H1 (cell line): ENCODE measurements around the gene SOHLH2.

Source experiments
- CHD2 ChIP-seq: IDR thresholded peaks from 2 replicates; pipeline ENCODE4 v1.6.1; 2012; ENCODE audit warnings: low read length, improper control_type of control experiment
- EP300 ChIP-seq, 2 experiments: IDR thresholded peaks; 1 replicate in 1 of 2; 2 replicates in 1 of 2; pipeline ENCODE4 v1.6.1; 2011 to 2012; ENCODE audit warnings: low read depth in 2 of 2, low read length in 2 of 2, mild to moderate bottlenecking in 2 of 2, borderline replicate concordance in 1 of 2, inconsistent platforms in 1 of 2, moderate library complexity in 1 of 2
- GABPA ChIP-seq: IDR thresholded peaks from 2 replicates; pipeline ENCODE4 v1.6.1; 2011; ENCODE audit warnings: mild to moderate bottlenecking, low read length, moderate library complexity, borderline replicate concordance; ENCODE audit not compliant: insufficient read depth
- GTF2F1 ChIP-seq: IDR thresholded peaks from 2 replicates; pipeline ENCODE4 v1.6.1; 2012; ENCODE audit warnings: low read depth, low read length, improper control_type of control experiment, borderline replicate concordance
- POLR2A ChIP-seq, 2 experiments: IDR thresholded peaks; 1 replicate in 1 of 2; 2 replicates in 1 of 2; pipeline ENCODE4 v1.6.1; 2011; ENCODE audit warnings: low read depth in 2 of 2, low read length in 2 of 2, mild to moderate bottlenecking in 2 of 2; ENCODE audit errors: control extremely low read depth in 1 of 2

GRCh38 chr13:36259361-36260137 is 45.2 kb upstream of the SOHLH2 start:
- TF ChIP-seq EP300 (IDR thresholded peaks at IDR 0.05; ENCODE audit: borderline replicate concordance in 1 of 2, low read depth in 2 of 2, low read length in 2 of 2): no peak
- TF ChIP-seq POLR2A (IDR thresholded peaks at IDR 0.05; ENCODE audit: control extremely low read depth in 1 of 2, low read depth in 2 of 2, low read length in 2 of 2): no peak
- TF ChIP-seq GTF2F1: no peak
- no peak for TF ChIP-seq GABPA
- no peak for TF ChIP-seq CHD2
